Effector memory CD8-positive, alpha-beta T cell (primary cell): ENCODE results near the gene CHRNA4.
A peak's percentile ranks its signal among the peaks of the same experiment; 100 is the strongest.
"Not testable (repeated sequence)": the region's sequence is repeated elsewhere in the genome, so short reads cannot be mapped to it uniquely, and the experiment has no call there.

Experiments
- ATAC-seq: fragments of 150-1000 bp; cut with Tn5 transposase; replicated peaks from 2 replicates; pipeline ENCODE4 v1.10.0; 2021; ENCODE audit warnings: mild to moderate bottlenecking, moderate library complexity
- DNase-seq, 3 experiments: peaks; one replicate each; pipeline ENCODE4 v3.0.0; 2021
- H3K27ac Mint-ChIP-seq, 2 donors: one replicate each; pipeline ENCODE4 v1.8.0; 2022; ENCODE audit warnings: mild to moderate bottlenecking in 2 of 2, mixed read lengths in 2 of 2, moderate library complexity in 2 of 2
- H3K27me3 Mint-ChIP-seq, 2 donors: one replicate each; pipeline ENCODE4 v1.8.0; 2022; ENCODE audit warnings: mixed read lengths in 2 of 2
- H3K36me3 Mint-ChIP-seq: one replicate; pipeline ENCODE4 v1.8.0; 2022; ENCODE audit warnings: mild to moderate bottlenecking, moderate library complexity, mixed read lengths; ENCODE audit not compliant: insufficient read depth
- H3K4me1 Mint-ChIP-seq, 2 donors: one replicate each; pipeline ENCODE4 v1.8.0; 2022; ENCODE audit warnings: low read depth in 2 of 2, mixed read lengths in 2 of 2
- H3K4me3 Mint-ChIP-seq, 2 donors: one replicate each; pipeline ENCODE4 v1.8.0; 2022; ENCODE audit warnings: mild to moderate bottlenecking in 2 of 2, mixed read lengths in 2 of 2, moderate library complexity in 2 of 2
- H3K9me3 Mint-ChIP-seq, 2 donors: one replicate each; pipeline ENCODE4 v1.8.0; 2022; ENCODE audit warnings: mixed read lengths in 2 of 2

The CHRNA4 gene

GRCh38 chr20:63339154-63340094, 21.7 kb downstream of the CHRNA4 start:
- H3K27me3 Mint-ChIP-seq, result peaks cover 31 to 63% of the 10 kb centered on the region in 2 donors
- H3K4me3 Mint-ChIP-seq, DNase-seq, H3K9me3 Mint-ChIP-seq, ATAC-seq, H3K36me3 Mint-ChIP-seq, H3K27ac Mint-ChIP-seq, H3K4me1 Mint-ChIP-seq: not testable (repeated sequence)

- Mint-ChIP-seq H3K27ac (no peak overlapping the region), H3K9me3 (no peaks in the 10 kb centered on the region), H3K4me3 (no peak overlapping the region), H3K4me1 (no peaks in the 10 kb centered on the region), H3K27me3 (peaks cover 42 to 75% of the 10 kb centered on the region in 2 donors), H3K36me3 (no peaks in the 10 kb centered on the region)
- ATAC-seq, result no peak
- no peak for DNase-seq
These were observed 23.2 kb downstream of the CHRNA4 start for GRCh38 chr20:63337786-63338420.

GRCh38 chr20:63336232-63336752, 24.9 kb downstream of the CHRNA4 start:
- H3K27me3 Mint-ChIP-seq, result peaks cover 37 to 71% of the 10 kb centered on the region in 2 donors
- peaks cover 0 to 8% of the 10 kb centered on the region in 2 donors for H3K9me3 Mint-ChIP-seq
- H3K4me3 Mint-ChIP-seq, result no peak overlapping the region
- ATAC-seq (no peak), DNase-seq (no peak)
- no peak overlapping the region for H3K27ac Mint-ChIP-seq
- no peaks in the 10 kb centered on the region for H3K36me3 Mint-ChIP-seq
- H3K4me1 Mint-ChIP-seq, result no peaks in the 10 kb centered on the region

- ATAC-seq, result no peak
- no peaks in the 10 kb centered on the region for H3K36me3 Mint-ChIP-seq
- no peak for DNase-seq
- no peak overlapping the region for H3K27ac Mint-ChIP-seq
- H3K27me3 Mint-ChIP-seq, result peaks cover 34 to 65% of the 10 kb centered on the region in 2 donors
- H3K4me1 Mint-ChIP-seq, result no peaks in the 10 kb centered on the region
- peaks cover 0 to 8% of the 10 kb centered on the region in 2 donors for H3K9me3 Mint-ChIP-seq
- H3K4me3 Mint-ChIP-seq, result no peak overlapping the region
These were observed 25.4 kb downstream of the CHRNA4 start for GRCh38 chr20:63335711-63336110.

- H3K27ac Mint-ChIP-seq, H3K4me3 Mint-ChIP-seq, H3K9me3 Mint-ChIP-seq, DNase-seq, H3K4me1 Mint-ChIP-seq, ATAC-seq, H3K36me3 Mint-ChIP-seq: not testable (repeated sequence)
- H3K27me3 Mint-ChIP-seq, result peaks cover 34 to 62% of the 10 kb centered on the region in 2 donors
These were observed 26.1 kb downstream of the CHRNA4 start for GRCh38 chr20:63335060-63335459.

- ATAC-seq, result no peak
- Mint-ChIP-seq H3K36me3 (peaks cover 2% of the 10 kb centered on the region), H3K9me3 (peaks cover 0 to 8% of the 10 kb centered on the region in 2 donors), H3K27me3 (peaks cover 34 to 62% of the 10 kb centered on the region in 2 donors), H3K4me3 (no peak overlapping the region), H3K27ac (no peak overlapping the region), H3K4me1 (peaks cover 0 to 2% of the 10 kb centered on the region in 2 donors)
- DNase-seq, result no peak
These were observed 26.8 kb downstream of the CHRNA4 start for GRCh38 chr20:63334356-63334755.

GRCh38 chr20:63333241-63333836, 27.8 kb downstream of the CHRNA4 start:
- peaks cover 30 to 53% of the 10 kb centered on the region in 2 donors for H3K27me3 Mint-ChIP-seq
- H3K27ac Mint-ChIP-seq, result no peak overlapping the region
- H3K4me3 Mint-ChIP-seq, result no peak overlapping the region
- ATAC-seq (no peak), DNase-seq (no peak)
- H3K4me1 Mint-ChIP-seq, result peaks cover 0 to 4% of the 10 kb centered on the region in 2 donors
- peaks cover 2% of the 10 kb centered on the region for H3K36me3 Mint-ChIP-seq
- peaks cover 0 to 8% of the 10 kb centered on the region in 2 donors for H3K9me3 Mint-ChIP-seq

GRCh38 chr20:63332488-63333240, 28.5 kb downstream of the CHRNA4 start:
- H3K4me1 Mint-ChIP-seq, result peaks cover 0 to 4% of the 10 kb centered on the region in 2 donors
- ATAC-seq (no peak), DNase-seq (no peak)
- H3K36me3 Mint-ChIP-seq, result peaks cover 2% of the 10 kb centered on the region
- peaks cover 28 to 48% of the 10 kb centered on the region in 2 donors for H3K27me3 Mint-ChIP-seq
- H3K27ac Mint-ChIP-seq, result no peak overlapping the region
- H3K9me3 Mint-ChIP-seq, result peaks cover 0 to 8% of the 10 kb centered on the region in 2 donors
- no peak overlapping the region for H3K4me3 Mint-ChIP-seq

- H3K9me3 Mint-ChIP-seq, result peaks cover 0 to 8% of the 10 kb centered on the region in 2 donors
- peaks cover 0 to 6% of the 10 kb centered on the region in 2 donors for H3K4me1 Mint-ChIP-seq
- H3K36me3 Mint-ChIP-seq, result peaks cover 2% of the 10 kb centered on the region
- H3K27ac Mint-ChIP-seq, result no peak overlapping the region
- H3K27me3 Mint-ChIP-seq, result peaks cover 22 to 40% of the 10 kb centered on the region in 2 donors
- no peak for ATAC-seq
- no peak overlapping the region for H3K4me3 Mint-ChIP-seq
- DNase-seq, result no peak
These were observed 29.3 kb downstream of the CHRNA4 start for GRCh38 chr20:63331741-63332400.

GRCh38 chr20:63330940-63331339, 30.2 kb downstream of the CHRNA4 start:
- Mint-ChIP-seq H3K27ac (no peak overlapping the region), H3K27me3 (peaks cover 17 to 31% of the 10 kb centered on the region in 2 donors), H3K4me3 (no peak overlapping the region), H3K4me1 (peaks cover 0 to 10% of the 10 kb centered on the region in 2 donors), H3K36me3 (peaks cover 2% of the 10 kb centered on the region), H3K9me3 (peaks cover 0 to 8% of the 10 kb centered on the region in 2 donors)
- DNase-seq (no peak), ATAC-seq (no peak)

GRCh38 chr20:63330084-63330760, 30.9 kb downstream of the CHRNA4 start:
- DNase-seq (no peak), ATAC-seq (no peak)
- Mint-ChIP-seq H3K4me3 (no peak overlapping the region), H3K4me1 (peaks cover 0 to 10% of the 10 kb centered on the region in 2 donors), H3K27me3 (peaks cover 11 to 24% of the 10 kb centered on the region in 2 donors), H3K27ac (peak overlapping the region in 1 of 2 donors; percentile 65), H3K36me3 (peaks cover 2% of the 10 kb centered on the region), H3K9me3 (peaks cover 0 to 8% of the 10 kb centered on the region in 2 donors)
